CD4-positive, alpha-beta T cell treated with Interleukin-10 for 1 hour (primary cell): Measurements from ENCODE around the gene LPA.
"Not testable (repeated sequence)": the region's sequence is repeated elsewhere in the genome, so short reads cannot be mapped to it uniquely, and the experiment has no call there.

Experiments
- DNase-seq: peaks from one replicate; pipeline ENCODE4 v3.0.0-alpha.2; 2020

LPA gene

GRCh38 chr6:160664198-160664597 is at the start of gene LPA:
Gene LPA, minus strand, starts transcription at chr6:160664275. Its CDS starts 61 bp downstream, at chr6:160664214.
- DNase-seq, result not testable (repeated sequence)

GRCh38 chr6:160708993-160709392 is 44.9 kb upstream of the LPA start:
- not testable (repeated sequence) for DNase-seq

GRCh38 chr6:160704688-160705087 is 40.6 kb upstream of the LPA start:
- not testable (repeated sequence) for DNase-seq

- not testable (repeated sequence) for DNase-seq
Measured at GRCh38 chr6:160701918-160702680, 38.0 kb upstream of the LPA start, which contains the start of gene PLG. Gene PLG, plus strand, starts transcription at chr6:160702244. Its CDS starts 61 bp downstream, at chr6:160702305.

GRCh38 chr6:160697826-160698225 is 33.8 kb upstream of the LPA start:
- no peak for DNase-seq

- not testable (repeated sequence) for DNase-seq
Measured at GRCh38 chr6:160696884-160697283, 32.8 kb upstream of the LPA start.

GRCh38 chr6:160695622-160696021 is 31.5 kb upstream of the LPA start:
- DNase-seq, result not testable (repeated sequence)

GRCh38 chr6:160695025-160695424 is 30.9 kb upstream of the LPA start:
- not testable (repeated sequence) for DNase-seq

GRCh38 chr6:160692369-160692959 is 28.4 kb upstream of the LPA start:
- DNase-seq, result no peak

GRCh38 chr6:160691617-160692016 is 27.5 kb upstream of the LPA start:
- DNase-seq, result no peak

GRCh38 chr6:160690458-160690857 is 26.4 kb upstream of the LPA start:
- DNase-seq, result no peak

- no peak for DNase-seq
Measured at GRCh38 chr6:160685762-160686450, 21.8 kb upstream of the LPA start.

GRCh38 chr6:160685101-160685761 is 21.2 kb upstream of the LPA start:
- not testable (repeated sequence) for DNase-seq

GRCh38 chr6:160679402-160679769 is 15.3 kb upstream of the LPA start:
- DNase-seq, result no peak

- DNase-seq, result no peak
Measured at GRCh38 chr6:160678744-160679401, 14.8 kb upstream of the LPA start.

GRCh38 chr6:160678230-160678629 is 14.2 kb upstream of the LPA start:
- DNase-seq, result no peak

- not testable (repeated sequence) for DNase-seq
Measured at GRCh38 chr6:160676418-160676817, 12.3 kb upstream of the LPA start.

- DNase-seq, result no peak
Measured at GRCh38 chr6:160668589-160668988, 4.5 kb upstream of the LPA start.

GRCh38 chr6:160667639-160668481 is 3.8 kb upstream of the LPA start:
- peak; percentile 35 for DNase-seq

GRCh38 chr6:160662842-160663241 is 1.2 kb downstream of the LPA start:
- no peak for DNase-seq

GRCh38 chr6:160662429-160662828 is 1.6 kb downstream of the LPA start:
- no peak for DNase-seq

GRCh38 chr6:160661216-160661615 is 2.9 kb downstream of the LPA start:
- no peak for DNase-seq
